Stimulated activated CD8-positive, alpha-beta memory T cell treated with anti-CD3 and anti-CD28 coated beads, Interleukin-2, amount 100 ng/mL, for 48 hours (primary cell): ENCODE measurements around the gene CCDC137.
"Not testable (repeated sequence)": the region's sequence is repeated elsewhere in the genome, so short reads cannot be mapped to it uniquely, and the experiment has no call there.

Experiments
- DNase-seq, 2 donors: peaks; one replicate each; pipeline ENCODE4 v3.0.0-alpha.2; 2020; ENCODE audit warnings: low read depth in 2 of 2

Gene CCDC137, protein sequence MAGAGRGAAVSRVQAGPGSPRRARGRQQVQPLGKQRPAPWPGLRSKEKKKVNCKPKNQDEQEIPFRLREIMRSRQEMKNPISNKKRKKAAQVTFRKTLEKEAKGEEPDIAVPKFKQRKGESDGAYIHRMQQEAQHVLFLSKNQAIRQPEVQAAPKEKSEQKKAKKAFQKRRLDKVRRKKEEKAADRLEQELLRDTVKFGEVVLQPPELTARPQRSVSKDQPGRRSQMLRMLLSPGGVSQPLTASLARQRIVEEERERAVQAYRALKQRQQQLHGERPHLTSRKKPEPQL

DNA sequence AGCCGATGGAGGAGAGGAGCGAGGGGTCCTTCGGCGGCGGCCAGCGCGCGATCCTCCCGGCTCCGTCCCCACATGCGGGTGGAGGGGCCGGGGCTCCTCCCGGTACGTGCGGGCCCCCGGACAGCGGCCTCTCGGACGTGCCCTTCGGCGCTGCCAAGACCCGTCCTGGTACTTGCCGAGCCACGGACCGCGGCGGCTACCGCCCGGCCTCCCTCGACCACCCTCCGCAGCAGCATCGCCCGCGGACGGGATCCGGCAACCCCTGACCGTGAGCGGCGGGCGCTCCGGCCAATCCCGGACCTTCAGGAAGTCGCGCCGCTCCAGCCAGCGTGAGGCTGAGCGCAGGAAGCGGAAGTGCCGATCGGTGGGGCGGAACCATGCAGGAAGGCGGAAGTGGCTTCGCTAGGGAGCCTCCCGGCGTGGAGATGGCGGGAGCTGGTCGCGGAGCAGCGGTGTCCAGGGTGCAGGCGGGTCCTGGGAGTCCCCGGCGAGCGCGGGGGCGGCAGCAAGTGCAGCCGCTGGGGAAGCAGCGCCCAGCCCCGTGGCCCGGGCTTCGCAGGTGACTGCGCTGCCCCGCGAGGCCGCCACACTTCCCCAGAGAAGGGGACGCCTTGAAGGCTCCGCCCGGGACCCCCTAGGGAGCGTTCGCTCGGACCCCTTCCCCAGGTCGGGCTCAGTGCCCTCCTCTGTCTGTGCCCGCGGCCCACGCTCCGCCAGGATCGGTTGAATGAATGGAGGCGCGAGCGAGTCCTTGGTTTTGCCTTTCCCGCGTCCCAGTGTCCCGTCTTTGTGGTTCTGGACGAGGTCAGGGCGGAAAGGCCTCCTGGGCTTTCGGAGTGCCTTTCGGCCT, at the start of gene CCDC137, which contains the start of gene OXLD1:
Gene CCDC137 (plus strand): TSS at position 396 of the 850 bp plus-strand sequence. CDS start 30 bp downstream, at position 426.
Gene OXLD1 (minus strand): TSS at position 264 of the 850 bp plus-strand sequence. CDS start 28 bp downstream, at position 236.
- DNase-seq: peak; percentile 91 to 92

DNA sequence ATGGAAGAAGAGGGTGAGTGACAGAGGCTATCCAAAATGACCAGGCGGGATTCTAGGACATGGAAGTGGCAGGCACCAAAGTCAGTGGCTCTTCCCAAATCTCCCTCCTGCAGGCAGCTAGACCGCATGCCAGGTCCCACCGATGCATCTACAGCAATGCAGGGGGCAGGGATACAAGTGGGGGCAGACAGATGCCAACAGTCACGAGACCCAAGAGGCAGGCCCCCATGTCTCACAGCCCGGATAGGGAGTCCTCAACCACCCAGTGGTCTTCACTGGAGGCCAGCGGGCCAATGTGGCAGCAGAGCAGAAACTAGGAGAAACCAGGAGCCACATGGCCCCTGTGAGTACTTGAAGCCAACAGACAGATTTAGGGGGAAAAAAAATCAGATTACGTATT, 49.7 kb upstream of the CCDC137 start:
- DNase-seq: no peak

DNA sequence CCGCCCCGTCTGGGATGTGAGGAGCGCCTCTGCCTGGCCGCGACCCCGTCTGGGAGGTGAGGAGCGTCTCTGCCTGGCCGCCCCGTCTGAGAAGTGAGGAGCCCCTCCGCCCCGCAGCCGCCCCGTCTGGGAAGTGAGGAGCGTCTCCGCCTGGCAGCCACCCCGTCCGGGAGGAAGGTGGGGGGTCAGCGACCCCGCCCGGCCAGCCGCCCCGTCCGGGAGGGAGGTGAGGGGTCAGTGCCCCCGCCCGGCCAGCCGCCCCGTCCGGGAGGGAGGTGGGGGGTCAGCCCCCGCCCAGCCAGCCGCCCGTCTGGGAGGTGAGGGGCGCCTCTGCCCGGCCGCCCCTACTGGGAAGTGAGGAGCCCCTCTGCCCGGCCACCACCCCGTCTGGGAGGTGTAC, 48.2 kb upstream of the CCDC137 start:
- DNase-seq: not testable (repeated sequence)

DNA sequence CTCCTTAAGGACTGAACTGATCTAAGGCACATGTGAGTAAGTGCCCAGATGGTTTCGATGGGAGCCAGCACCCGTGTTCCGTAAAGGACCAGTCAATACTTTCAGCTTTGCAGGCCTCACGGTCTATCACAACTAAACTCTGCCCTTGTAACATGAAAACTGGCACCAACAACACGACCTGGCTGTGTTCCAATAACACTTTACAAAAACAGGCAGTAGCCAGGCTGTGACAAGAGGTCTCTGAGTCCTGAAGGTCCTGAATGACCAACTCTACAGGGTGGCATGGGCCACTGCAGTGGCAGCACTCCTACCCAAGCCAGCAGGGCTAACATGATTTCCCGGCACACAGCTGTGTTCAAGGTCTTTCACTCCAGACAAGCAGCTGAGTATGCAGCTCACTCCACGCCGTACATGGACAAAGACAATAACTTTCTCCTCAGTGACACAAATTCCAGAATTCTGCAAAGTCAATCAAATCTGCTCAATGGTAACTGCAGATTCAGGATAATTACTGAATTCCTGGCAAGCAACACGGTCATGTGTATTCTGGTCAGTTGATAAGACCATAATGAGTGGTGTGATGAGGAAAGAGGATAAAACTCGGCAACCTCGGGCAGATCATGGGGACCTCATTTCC, 44.9 kb upstream of the CCDC137 start:
- no peak for DNase-seq

DNA sequence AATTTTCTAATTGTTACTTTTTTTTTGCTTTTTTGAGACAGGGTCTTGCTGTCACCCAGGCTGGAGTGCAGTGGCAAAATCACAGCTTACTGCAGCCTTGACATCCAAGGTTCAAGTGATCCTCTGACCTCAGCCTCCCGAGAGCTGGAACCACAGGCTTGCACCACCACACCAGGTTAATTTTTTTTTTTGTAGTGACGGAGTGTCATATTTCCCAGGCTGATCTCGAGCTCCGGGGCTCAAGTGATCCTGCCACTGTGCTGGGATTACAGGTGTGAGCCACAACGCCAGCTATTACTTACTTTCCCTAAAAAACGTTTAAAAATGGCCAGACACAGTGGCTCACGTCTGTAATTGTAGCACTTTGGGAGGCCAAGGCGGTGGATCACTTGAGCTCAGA, 36.3 kb upstream of the CCDC137 start:
- no peak for DNase-seq

DNA sequence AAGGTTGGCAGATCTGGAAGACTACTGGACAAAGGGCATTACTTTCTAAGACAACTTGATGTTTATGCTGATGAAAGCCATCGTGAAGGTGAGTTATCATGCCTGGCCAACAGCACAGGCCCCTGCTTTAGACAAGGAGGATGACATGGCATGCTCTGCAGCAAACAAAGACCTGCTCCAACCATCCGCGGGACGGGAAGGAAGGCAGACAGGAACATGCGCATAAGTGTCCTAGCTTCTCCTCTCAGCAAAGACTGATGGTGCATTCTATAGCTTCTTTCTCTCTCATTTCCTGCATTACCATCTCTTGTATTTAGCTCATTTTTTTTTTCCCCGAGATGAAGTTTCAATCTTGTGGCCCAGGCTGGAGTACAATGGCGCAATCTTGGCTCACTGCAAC, 35.1 kb upstream of the CCDC137 start:
- no peak for DNase-seq

DNA sequence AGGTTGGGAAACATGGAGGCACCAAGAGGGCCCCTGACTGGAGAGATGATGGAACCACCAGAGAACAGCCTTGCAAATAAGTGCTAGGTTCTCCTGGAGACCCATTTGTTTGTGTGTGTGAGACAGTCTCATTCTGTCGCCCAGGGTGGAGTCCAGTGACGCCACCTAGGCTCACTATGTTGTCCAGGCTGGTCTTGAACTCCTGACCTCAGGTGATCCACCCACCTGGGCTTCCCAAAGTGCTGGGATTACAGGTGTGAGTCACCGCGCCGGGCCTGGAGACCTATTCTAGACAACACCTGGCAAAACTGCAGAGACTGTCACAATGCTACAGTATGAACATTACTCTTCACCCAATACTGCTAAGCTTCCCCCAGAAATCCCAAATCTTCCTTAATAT, 31.1 kb upstream of the CCDC137 start:
- DNase-seq: no peak

DNA sequence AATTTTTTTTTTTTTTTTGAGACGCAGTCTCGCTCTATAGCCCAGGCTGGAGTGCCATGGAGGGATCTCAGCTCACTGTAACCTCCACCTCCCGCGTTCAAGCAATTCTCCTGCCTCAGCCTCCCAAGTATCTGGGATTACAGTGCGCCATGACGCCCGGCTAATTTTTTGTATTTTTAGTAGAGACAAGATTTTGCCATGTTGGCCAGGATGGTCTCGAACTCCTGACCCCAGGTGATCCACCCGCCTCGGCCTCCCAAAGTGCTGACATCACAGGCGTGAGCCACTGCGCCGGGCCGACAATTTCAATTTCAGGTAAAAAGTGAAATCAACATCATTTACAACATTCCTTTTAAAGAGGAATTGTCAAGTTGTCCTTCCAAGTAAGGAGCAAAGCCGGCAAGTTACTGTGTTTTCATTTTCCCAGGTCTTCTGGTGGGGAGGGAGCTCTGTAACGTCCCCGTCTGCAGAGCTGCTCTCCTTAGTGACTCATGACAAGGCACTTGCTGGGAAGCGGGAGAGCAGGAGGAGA, 30.5 kb upstream of the CCDC137 start:
- no peak for DNase-seq

DNA sequence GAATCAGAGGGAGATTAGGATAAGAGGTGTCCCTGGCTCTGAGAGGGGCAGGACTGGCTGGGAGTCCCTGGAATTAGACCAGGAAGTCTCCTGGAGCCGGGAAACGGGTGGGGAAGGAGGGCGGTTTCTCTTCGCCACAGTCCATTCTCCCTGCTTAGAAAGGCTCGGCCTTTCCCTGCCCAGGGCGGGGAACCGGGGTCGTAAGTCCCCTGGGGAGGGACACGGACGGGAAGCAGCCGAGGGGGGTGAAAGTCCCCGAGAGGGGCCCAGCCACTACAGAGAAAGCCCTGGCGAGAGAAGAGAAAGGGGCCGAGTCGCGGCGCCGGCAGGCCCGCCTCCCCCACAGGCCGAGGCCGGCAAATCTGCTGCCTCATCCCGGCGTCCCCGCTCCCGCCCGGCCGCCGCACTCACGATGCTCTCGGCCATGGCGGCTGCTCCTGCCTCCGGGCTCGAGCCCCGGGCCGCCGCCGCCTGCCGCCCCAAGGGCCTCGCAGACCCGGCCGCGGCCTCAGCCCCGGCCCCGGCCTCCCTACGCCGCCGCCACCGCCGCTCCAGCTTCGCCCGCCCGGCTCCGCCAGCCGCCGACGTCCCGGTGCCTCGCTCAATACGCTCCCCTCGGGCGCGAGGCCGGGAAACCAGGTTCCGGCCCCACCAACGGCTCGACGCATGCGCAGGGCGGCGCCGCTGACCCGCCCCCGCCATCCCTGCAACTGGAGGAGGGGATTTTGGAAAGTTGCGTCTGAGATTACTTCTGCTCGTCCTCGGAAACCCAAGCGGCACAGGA, 29.8 kb upstream of the CCDC137 start, which contains the start of the genes NPLOC4 and TSPAN10:
Gene NPLOC4 (minus strand): TSS at position 608 of the 784 bp plus-strand sequence. CDS start 182 bp downstream, at position 426.
Gene TSPAN10 (plus strand): TSS at position 692 of the 784 bp plus-strand sequence. CDS start 5,217 bp downstream, outside the sequence.
- peak; percentile 79 for DNase-seq

DNA sequence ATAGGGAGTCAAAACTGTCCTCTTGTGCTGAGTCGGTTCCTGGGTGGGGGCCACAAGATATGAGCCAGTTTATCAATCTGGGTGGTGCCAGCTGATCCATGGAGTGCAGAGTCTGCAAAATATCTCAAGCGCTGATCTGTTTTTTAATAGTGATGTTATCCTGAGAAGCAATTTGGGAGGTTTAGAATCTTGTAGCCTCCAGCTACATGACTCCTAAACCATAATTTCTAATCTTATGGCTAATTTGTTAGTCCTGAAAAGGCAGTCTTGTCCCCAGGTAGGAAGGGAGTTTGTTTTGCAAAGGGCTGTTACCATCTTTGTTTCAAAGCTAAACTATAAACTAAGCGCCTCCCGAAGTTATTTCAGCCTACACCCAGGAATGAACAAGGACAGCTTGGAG, 27.9 kb upstream of the CCDC137 start:
- DNase-seq: no peak

DNA sequence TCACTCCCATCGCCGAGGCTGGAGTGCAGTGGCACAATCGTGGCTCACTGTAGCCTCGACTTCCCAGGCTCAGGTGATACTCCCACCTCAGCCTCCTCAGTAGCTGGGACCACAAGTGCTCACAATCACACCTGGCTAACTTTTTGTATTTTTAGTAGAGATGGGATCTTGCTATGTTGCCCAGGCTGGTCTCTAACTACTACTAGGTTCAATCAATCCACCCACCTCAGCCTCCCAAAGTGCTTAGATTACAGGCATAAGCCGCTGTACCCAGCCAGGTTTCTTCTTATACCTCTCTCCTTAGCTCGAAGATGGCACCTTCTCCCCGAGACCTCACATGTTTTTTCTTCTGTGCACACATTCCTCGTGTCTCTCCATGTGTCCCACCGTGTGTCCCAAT, 26.5 kb upstream of the CCDC137 start:
- DNase-seq: no peak

DNA sequence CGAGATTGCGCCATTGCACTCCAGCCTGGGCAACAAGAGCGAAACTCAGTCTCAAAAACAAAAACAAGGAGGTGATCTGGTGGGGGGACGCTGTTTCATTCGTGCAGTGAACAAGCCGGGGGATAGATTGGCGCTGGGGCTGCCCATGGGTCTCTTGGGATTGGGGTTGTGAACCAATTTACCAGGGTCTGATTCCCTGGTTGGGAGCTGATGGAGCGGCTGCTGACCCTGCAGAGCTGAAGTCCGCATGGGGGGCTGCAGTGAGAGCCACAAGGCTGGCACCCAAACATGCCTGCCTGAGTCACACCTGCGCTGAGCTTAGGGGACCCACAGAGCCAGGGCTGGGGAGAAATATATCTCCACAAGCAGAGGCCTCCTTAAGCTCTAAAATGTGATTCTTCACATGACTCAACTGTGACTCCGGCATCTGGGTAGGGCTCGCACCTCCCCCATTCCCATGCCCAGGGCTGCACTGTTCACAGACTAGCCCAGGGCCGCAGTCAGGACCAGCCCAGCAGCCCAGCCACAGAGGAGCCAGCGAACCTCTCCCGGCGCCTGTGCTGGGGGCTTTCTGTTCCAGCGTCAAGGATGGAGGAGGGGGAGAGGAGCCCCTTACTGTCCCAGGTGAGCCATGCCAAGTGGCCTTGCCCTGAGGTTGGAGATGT, 24.6 kb upstream of the CCDC137 start:
- DNase-seq: no peak

DNA sequence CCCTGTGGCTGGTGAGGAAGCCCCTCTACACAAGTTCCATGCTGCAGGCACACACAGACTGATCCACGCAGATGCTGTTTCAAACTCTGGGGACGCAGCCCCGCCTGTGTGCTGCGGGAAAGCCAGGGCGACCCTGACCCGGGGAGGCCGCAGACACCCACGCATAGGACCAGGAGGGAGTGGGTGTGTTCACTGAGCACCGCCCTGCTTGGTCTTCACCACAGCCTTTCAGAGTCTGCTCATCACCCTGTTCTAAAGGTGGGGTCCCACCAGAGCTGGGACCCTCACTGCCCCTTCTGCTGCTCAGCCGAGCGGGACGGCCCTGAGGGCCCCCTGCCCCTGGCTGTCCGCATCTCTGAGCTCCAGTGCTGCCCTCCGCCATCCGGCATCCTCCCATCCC, 22.0 kb upstream of the CCDC137 start:
- DNase-seq: no peak

DNA sequence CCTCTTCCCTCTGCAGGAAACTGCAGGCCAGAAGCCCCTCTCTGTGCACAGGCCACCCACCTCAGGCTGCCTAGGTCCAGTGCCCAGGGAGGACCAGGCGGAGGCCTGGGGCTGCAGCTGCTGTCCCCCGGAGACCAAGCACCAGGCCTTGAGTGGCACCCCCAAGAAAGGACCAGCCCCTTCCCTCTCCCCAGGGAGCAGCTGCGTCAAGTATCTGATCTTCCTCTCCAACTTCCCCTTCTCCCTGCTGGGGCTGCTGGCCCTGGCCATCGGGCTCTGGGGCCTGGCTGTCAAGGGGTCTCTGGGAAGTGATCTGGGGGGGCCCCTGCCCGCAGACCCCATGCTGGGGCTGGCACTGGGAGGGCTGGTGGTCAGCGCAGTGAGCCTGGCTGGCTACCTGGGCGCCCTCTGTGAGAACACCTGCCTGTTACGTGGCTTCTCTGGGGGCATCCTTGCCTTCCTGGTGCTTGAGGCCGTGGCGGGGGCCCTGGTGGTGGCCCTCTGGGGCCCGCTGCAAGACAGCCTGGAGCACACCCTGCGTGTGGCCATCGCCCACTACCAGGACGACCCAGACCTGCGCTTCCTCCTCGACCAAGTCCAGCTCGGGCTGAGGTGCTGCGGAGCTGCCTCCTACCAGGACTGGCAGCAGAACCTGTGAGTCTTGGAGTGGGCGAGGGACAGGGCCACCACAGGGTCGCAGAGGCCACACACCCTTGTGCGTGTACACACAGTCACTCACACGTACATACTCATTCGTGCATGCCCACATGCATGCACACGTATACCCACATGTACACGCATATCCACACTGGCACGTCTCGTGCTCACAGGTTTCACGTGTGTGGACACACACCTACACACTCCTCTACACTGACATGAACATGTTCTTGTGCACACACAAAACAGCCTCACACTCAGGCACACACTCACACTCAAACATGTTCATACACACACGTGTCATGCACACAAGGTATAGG, 21.3 kb upstream of the CCDC137 start:
- DNase-seq: no peak

DNA sequence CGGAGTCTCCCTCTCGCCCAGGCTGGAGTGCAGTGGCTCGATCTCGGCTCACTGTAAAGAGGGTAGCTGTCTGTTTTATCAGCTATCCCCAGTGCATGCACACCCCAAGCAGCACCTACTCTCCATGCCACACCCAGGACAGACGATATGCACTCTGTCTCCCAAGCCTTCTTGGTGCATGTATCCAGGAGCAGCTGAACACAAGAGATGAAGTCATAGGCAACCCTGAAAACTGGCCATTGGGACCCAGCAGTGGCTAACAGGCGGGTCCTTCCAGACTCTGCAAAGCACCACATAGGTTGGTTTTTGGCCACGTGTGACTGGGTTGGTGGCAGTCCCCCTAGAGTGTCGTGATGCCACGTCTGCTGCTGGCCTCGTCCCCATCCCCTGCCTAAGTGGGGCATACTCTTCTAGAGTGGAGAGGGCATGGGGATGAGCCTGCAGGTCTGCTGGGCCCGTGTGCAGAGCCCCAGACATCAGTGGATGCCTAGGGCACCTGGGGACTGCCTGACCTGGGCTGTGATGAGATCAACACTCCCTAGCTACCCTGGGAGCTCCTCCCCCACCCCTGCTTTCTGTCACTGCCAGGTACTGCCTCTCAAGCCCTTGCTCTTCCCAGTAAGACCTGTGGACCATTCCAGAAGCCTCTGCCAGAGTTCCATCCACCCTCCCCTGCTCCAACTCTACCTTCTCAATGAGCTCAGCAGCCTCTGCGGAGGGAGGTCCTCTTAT, 19.5 kb upstream of the CCDC137 start:
- DNase-seq: no peak

DNA sequence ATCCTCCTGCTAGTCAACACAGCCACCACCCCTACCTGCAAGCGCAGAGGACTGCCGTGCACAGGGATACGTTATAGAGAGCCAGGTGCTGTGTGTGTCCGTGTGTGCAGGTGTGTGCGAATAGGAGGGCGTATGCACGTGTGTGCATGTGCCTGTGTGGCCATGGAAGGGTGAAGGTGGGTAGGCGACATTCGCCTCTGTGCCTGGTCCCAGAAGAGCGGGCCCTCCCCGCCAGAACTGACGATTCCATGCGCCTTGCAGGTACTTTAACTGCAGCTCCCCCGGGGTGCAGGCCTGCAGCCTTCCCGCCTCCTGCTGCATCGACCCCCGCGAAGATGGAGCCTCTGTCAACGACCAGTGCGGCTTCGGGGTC, 18.9 kb upstream of the CCDC137 start:
- DNase-seq: no peak

DNA sequence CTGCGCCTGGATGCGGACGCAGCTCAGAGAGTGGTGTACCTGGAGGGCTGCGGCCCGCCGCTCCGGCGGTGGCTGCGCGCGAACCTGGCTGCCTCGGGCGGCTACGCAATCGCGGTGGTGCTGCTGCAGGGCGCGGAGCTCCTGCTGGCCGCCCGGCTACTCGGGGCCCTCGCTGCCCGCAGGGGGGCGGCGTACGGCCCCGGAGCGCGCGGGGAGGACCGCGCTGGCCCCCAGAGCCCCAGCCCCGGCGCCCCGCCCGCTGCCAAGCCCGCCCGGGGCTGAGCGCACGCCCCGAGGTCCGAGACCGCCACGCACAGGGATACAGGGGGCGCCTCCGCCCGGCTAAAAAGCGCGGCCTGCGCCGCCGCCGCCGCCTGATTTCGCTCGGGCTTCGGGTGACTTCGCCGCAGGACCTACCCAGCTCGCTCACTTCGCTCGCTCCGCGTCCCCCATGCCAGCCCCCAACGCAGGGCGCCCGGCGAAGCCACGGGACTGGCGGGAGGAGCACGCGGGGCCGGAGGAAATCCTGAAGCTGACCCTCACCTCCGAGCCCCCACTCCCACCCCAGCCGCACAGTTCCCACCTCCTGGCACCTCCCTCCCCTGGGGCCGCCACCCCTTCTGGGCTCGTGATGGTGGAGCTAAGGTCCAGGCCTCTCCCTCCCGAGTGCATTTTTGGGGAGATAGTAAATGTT, 18.4 kb upstream of the CCDC137 start:
- DNase-seq: no peak

DNA sequence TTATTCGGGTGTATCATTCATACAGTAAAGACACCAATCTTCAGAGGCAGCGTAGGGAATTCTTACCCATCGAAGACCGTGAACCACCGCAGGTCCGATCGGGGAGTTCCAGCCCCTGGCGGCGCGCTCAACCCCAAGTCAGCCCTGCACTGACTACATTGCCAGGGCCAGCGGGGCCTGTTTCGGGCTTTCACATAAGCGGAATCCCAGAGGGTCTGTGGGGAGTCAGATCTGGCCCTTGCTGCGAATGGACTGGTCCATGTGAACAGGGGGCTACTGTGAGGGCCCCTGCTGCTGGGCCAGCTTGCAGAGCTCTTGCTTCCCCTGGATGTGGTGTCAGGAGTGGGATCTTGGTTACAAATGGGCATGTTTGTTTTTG, 17.8 kb upstream of the CCDC137 start:
- no peak for DNase-seq
